ENCODE data around the gene PHACTR2.

GRCh38 chr6:143755301-143755744 is 77.6 kb downstream of the PHACTR2 start:
- no peak for TF ChIP-seq CTCF (IDR thresholded peaks at IDR 0.05; ENCODE audit: insufficient read depth, low read length)
- TF ChIP-seq POLR2AphosphoS5 (IDR thresholded peaks at IDR 0.05; ENCODE audit: low read depth) = no peak
- no peak for TF ChIP-seq REST (IDR thresholded peaks at IDR 0.05; ENCODE audit: insufficient replicate concordance, low read depth)
- TF ChIP-seq GABPA (IDR thresholded peaks at IDR 0.05; ENCODE audit: low read depth) = no peak
- no peak for TF ChIP-seq SPI1 (IDR thresholded peaks at IDR 0.05; ENCODE audit: borderline replicate concordance, low read depth)

Data from HL-60 (cell line).